ENCODE results near the gene BRD2.

- TF ChIP-seq CTCF (conservative IDR thresholded peaks at IDR 0.05 in 1 of 2, IDR thresholded peaks at IDR 0.05 in 1 of 2; ENCODE audit: extremely low read depth in 1 of 2, insufficient read depth in 1 of 2, low read depth in 1 of 2, low read length in 2 of 2): no peak
- TF ChIP-seq EZH2 (IDR thresholded peaks at IDR 0.05; ENCODE audit: borderline replicate concordance, low read length): no peak
Observed at GRCh38 chr6:32991972-32992371, 23.6 kb downstream of the BRD2 start.
